Neuronal stem cell (in vitro differentiated cells): ENCODE results near the gene NADSYN1.

Experiments used
- DNase-seq: peaks from one replicate; pipeline ENCODE4 v3.0.0-alpha.2; 2013; ENCODE audit warnings: low spot score
- H2AFZ ChIP-seq: one replicate; pipeline ENCODE4 v1.6.1; 2013; ENCODE audit warnings: mild to moderate bottlenecking, low read length, inconsistent platforms
- H2AK5ac ChIP-seq: 2 replicates; pipeline ENCODE4 v1.6.1; 2013; ENCODE audit warnings: low read depth, mild to moderate bottlenecking, inconsistent platforms, low read length, moderate library complexity, mixed read lengths
- H2BK120ac ChIP-seq: 2 replicates; pipeline ENCODE4 v1.6.1; 2013; ENCODE audit warnings: low read depth, mild to moderate bottlenecking, inconsistent platforms, low read length, moderate library complexity, mixed read lengths
- H2BK12ac ChIP-seq: one replicate; pipeline ENCODE4 v1.6.1; 2013; ENCODE audit warnings: low read length, inconsistent platforms
- H2BK15ac ChIP-seq: 2 replicates; pipeline ENCODE4 v1.6.1; 2013; ENCODE audit warnings: mild to moderate bottlenecking, low read length, inconsistent platforms, mixed read lengths
- H2BK5ac ChIP-seq: one replicate; pipeline ENCODE4 v1.6.1; 2013; ENCODE audit warnings: inconsistent platforms, mild to moderate bottlenecking, low read length, moderate library complexity
- H3K14ac ChIP-seq: one replicate; pipeline ENCODE4 v1.6.1; 2013; ENCODE audit warnings: low read length, inconsistent platforms
- H3K18ac ChIP-seq: 2 replicates; pipeline ENCODE4 v1.6.1; 2013; ENCODE audit warnings: low read length, inconsistent platforms
- H3K23ac ChIP-seq: 2 replicates; pipeline ENCODE4 v1.6.1; 2013; ENCODE audit warnings: low read depth, mild to moderate bottlenecking, mixed read lengths, low read length, inconsistent platforms; ENCODE audit not compliant: poor library complexity
- H3K27ac ChIP-seq: replicated peaks from 3 replicates; pipeline ENCODE4 v1.5.1; 2013; ENCODE audit warnings: low read length, inconsistent platforms
- H3K27me3 ChIP-seq, 3 experiments: 2 replicates each; pipeline ENCODE4 v1.6.1; 2013; ENCODE audit warnings: low read length in 3 of 3, mild to moderate bottlenecking in 2 of 3, inconsistent platforms in 1 of 3, low read depth in 1 of 3, mixed read lengths in 1 of 3, moderate library complexity in 1 of 3; ENCODE audit not compliant: control insufficient read depth in 3 of 3, insufficient read depth in 3 of 3
- H3K36me3 ChIP-seq, 2 donors: replicated peaks in 1 of 2; 2 replicates each; pipeline ENCODE4 v1.6.1; 2013; ENCODE audit warnings: low read length in 2 of 2; ENCODE audit not compliant: control insufficient read depth in 2 of 2, insufficient read depth in 2 of 2
- H3K4ac ChIP-seq: 2 replicates; pipeline ENCODE4 v1.6.1; 2013; ENCODE audit warnings: inconsistent platforms, mild to moderate bottlenecking, low read length, moderate library complexity
- H3K4me1 ChIP-seq, 2 donors: 1 replicate in 1 of 2; 2 replicates in 1 of 2; pipeline ENCODE4 v1.6.1; 2013; ENCODE audit warnings: low read length in 2 of 2, low read depth in 1 of 2; ENCODE audit not compliant: control insufficient read depth in 2 of 2, insufficient read depth in 1 of 2
- H3K4me2 ChIP-seq: one replicate; pipeline ENCODE4 v1.6.1; 2013; ENCODE audit warnings: mild to moderate bottlenecking, low read length, inconsistent platforms; ENCODE audit not compliant: insufficient read depth, poor library complexity, severe bottlenecking
- H3K4me3 ChIP-seq, 2 donors: 2 replicates each; pipeline ENCODE4 v1.5.1; 2013; ENCODE audit warnings: low read length in 2 of 2, mild to moderate bottlenecking in 2 of 2, inconsistent platforms in 1 of 2, moderate library complexity in 1 of 2
- H3K79me1 ChIP-seq: one replicate; pipeline ENCODE4 v1.6.1; 2013; ENCODE audit warnings: low read depth, mild to moderate bottlenecking, inconsistent platforms, low read length, moderate library complexity
- H3K9ac ChIP-seq: one replicate; pipeline ENCODE4 v1.6.1; 2013; ENCODE audit warnings: mild to moderate bottlenecking, low read depth, low read length, inconsistent platforms; ENCODE audit not compliant: poor library complexity
- H3K9me3 ChIP-seq, 2 donors: replicated peaks in 1 of 2; 2 replicates each; pipeline versions ENCODE3 to v1.6.1; 2013; ENCODE audit warnings: low read length in 2 of 2, mild to moderate bottlenecking in 2 of 2, inconsistent platforms in 1 of 2, low read depth in 1 of 2, mixed read lengths in 1 of 2, moderate library complexity in 1 of 2; ENCODE audit not compliant: control insufficient read depth in 2 of 2, insufficient read depth in 1 of 2
- H4K8ac ChIP-seq: one replicate; pipeline ENCODE4 v1.6.1; 2013; ENCODE audit warnings: low read depth, mild to moderate bottlenecking, inconsistent platforms, low read length, moderate library complexity
- H4K91ac ChIP-seq: one replicate; pipeline ENCODE4 v1.6.1; 2013; ENCODE audit warnings: low read length, low read depth, mild to moderate bottlenecking, inconsistent platforms; ENCODE audit not compliant: poor library complexity
- WGBS, 2 donors: extraction: QIAGEN DNeasy Blood & Tissue Kit; methylation state at CpG; one replicate each; pipeline ENCODE4 v1.1.7; 2013; ENCODE audit warnings: missing lambda C conversion rate in 2 of 2, mixed read lengths in 1 of 2; ENCODE audit not compliant: insufficient read length in 2 of 2, insufficient replicate concordance in 1 of 2; ENCODE audit errors: extremely low coverage in 2 of 2; 5-methylcytosine and 5-hydroxymethylcytosine counted together

Gene NADSYN1

DNA sequence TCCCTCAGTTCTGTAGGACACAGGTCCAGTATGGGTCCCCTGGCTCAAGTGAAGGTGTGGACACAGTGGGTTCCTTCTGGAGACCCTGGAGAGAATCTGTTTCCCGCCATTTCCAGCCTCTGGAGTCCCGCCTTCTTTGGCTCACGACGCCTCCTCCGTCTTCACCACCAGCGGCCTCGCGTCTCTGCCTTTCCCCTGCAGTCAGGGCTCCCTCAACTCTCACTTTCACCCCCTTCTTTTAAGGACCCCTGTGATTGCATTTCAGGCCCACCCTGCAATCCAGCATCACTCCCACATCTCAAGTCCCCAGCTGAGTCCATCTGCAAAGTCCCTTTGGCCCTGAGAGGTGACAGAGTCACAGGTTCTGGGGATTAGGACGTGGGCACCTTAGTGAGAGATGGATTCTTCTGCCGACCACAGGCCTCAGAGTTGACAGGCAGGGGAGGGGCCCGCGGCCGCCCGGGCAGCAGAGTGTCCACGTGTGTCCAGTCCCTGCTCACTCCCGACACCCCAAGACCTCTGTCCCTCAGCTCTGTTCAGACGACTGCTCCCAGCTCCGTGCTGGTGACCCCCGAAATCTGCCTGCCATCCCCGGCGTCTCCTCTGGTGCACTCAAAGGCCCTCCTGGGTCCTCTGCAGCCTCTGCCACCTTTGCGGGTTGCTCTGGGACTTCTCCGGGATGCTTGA is 37.2 kb downstream of the NADSYN1 start:
- H3K27ac ChIP-seq = no peak overlapping the region
- peak overlapping the region; percentile 33 for H3K18ac ChIP-seq
- H3K4me1 ChIP-seq = peaks cover 4 to 10% of the 10 kb centered on the region in 2 donors
- H3K36me3 ChIP-seq = peaks cover 18 to 57% of the 10 kb centered on the region in 2 donors
- H3K9ac ChIP-seq = no peak overlapping the region
- H3K4me2 ChIP-seq = no peak overlapping the region
- no peak overlapping the region for H3K4me3 ChIP-seq
- H3K14ac ChIP-seq = no peak overlapping the region
- no peak overlapping the region for H3K23ac ChIP-seq
- peaks cover 0 to 2% of the 10 kb centered on the region in 2 donors for H3K9me3 ChIP-seq
- no peaks in the 10 kb centered on the region for H3K27me3 ChIP-seq
- H2AK5ac ChIP-seq = peak overlapping the region; percentile 14
- no peak overlapping the region for H2BK12ac ChIP-seq
- H2AFZ ChIP-seq = no peak overlapping the region
- no peak overlapping the region for H2BK15ac ChIP-seq
- no peak overlapping the region for H4K8ac ChIP-seq
- DNase-seq = no peak
- no peak overlapping the region for H3K4ac ChIP-seq
- H2BK5ac ChIP-seq = no peak overlapping the region
- peaks cover 4% of the 10 kb centered on the region for H3K79me1 ChIP-seq
- H4K91ac ChIP-seq = no peak overlapping the region
- no CpG with 5 or more reads among the region's 23 CpGs for WGBS, 2 donors
- H2BK120ac ChIP-seq = no peak overlapping the region

DNA sequence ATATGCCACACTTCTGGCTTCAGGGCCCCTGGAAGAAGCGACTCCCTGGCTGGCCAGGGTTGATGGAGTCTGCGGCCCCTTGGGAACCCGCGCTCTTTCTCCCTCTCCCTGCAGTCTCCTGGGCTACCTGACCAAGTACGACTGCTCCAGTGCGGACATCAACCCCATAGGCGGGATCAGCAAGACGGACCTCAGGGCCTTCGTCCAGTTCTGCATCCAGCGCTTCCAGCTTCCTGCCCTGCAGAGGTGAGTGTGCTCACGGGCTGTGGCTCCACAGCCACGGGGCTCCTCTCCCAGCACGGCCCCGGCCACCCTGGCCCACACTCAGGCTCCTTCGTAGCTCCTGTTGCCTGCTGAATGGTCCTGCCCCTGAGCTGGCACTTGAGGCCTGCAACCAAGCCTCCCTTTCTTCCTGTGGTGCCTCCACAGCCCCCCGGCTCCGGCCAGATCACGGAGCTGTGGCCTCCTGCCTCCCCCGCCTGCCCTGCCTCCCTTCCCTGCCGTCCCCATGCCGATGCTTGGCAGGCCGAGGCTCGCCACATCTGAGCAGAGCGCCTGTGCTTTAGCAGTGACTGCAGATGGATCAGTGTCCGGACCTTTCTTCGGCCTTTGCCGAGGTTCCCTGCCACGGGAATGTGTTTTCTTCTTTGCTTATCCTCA is 37.9 kb downstream of the NADSYN1 start:
- peaks cover 4 to 10% of the 10 kb centered on the region in 2 donors for H3K4me1 ChIP-seq
- H4K91ac ChIP-seq = no peak overlapping the region
- no peak overlapping the region for H2BK15ac ChIP-seq
- WGBS, 2 donors = no CpG with 5 or more reads among the region's 28 CpGs
- no peak overlapping the region for H3K18ac ChIP-seq
- H3K4ac ChIP-seq = no peak overlapping the region
- no peak overlapping the region for H4K8ac ChIP-seq
- H3K9me3 ChIP-seq = peaks cover 0 to 3% of the 10 kb centered on the region in 2 donors
- peak overlapping the region; percentile 87 for H3K23ac ChIP-seq
- H3K4me2 ChIP-seq = no peak overlapping the region
- no peak overlapping the region for H2AK5ac ChIP-seq
- no peaks in the 10 kb centered on the region for H3K27me3 ChIP-seq
- no peak overlapping the region for H3K14ac ChIP-seq
- H3K27ac ChIP-seq = no peak overlapping the region
- no peak overlapping the region for H2BK12ac ChIP-seq
- H3K79me1 ChIP-seq = peaks cover 4% of the 10 kb centered on the region
- H2BK120ac ChIP-seq = no peak overlapping the region
- DNase-seq = no peak
- H3K4me3 ChIP-seq = no peak overlapping the region
- no peak overlapping the region for H2AFZ ChIP-seq
- H2BK5ac ChIP-seq = no peak overlapping the region
- no peak overlapping the region for H3K9ac ChIP-seq
- peaks cover 17 to 57% of the 10 kb centered on the region in 2 donors for H3K36me3 ChIP-seq

DNA sequence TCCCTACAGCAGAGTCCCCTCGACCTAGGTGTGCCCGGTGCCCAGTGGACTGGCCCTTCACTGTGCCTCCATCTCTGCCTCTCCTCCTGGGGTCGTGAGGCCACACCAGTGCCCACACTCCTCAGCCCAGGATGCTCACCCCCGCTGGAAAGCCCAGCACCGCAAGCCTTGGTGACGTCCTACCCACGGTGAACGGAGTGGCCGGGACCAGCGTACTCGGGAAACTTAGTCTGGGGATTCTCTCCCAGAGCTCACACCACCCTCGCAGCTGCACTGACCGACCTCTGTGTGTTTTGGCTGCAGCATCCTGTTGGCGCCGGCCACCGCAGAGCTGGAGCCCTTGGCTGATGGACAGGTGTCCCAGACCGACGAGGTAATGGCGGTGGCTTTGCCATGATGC is 38.5 kb downstream of the NADSYN1 start:
- Histone ChIP-seq H3K18ac (no peak overlapping the region), H3K79me1 (peaks cover 4% of the 10 kb centered on the region), H3K9ac (peak overlapping the region; percentile 39), H3K4me2 (no peak overlapping the region), H4K8ac (no peak overlapping the region), H2BK5ac (no peak overlapping the region), H3K4me1 (peaks cover 4 to 10% of the 10 kb centered on the region in 2 donors), H2BK15ac (no peak overlapping the region), H3K14ac (no peak overlapping the region), H4K91ac (no peak overlapping the region), H2BK120ac (no peak overlapping the region), H3K9me3 (peaks cover 0 to 8% of the 10 kb centered on the region in 2 donors), H2BK12ac (no peak overlapping the region), H2AFZ (no peak overlapping the region), H3K23ac (peak overlapping the region; percentile 87), H3K27ac (no peak overlapping the region), H3K27me3 (no peaks in the 10 kb centered on the region), H3K4ac (no peak overlapping the region), H3K4me3 (no peak overlapping the region), H2AK5ac (no peak overlapping the region), H3K36me3 (peaks cover 14 to 57% of the 10 kb centered on the region in 2 donors)
- DNase-seq = no peak
- no CpG with 5 or more reads among the region's 19 CpGs for WGBS, 2 donors

DNA sequence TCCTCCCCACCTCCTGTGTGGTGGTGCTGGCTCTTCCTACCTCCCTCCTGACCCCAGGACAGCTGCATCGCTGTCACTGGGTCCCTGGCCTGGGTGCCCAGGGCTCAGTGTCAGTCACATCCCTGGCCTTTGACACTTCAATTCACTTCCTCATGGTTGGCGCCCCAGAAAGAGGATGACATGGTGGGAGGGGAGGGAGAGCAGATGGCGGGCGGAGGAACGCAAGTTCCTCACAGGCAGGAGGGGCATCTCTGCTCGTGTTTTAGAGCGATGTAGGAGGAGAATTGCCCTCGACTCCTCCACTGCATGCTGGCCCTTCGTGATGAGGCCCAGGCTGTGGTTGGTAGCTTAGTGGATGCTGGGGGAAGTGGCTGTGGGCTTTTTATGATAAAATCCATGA is 38.9 kb downstream of the NADSYN1 start:
- no peaks in the 10 kb centered on the region for H3K27me3 ChIP-seq
- H2AK5ac ChIP-seq = no peak overlapping the region
- H4K8ac ChIP-seq = no peak overlapping the region
- peaks cover 14 to 60% of the 10 kb centered on the region in 2 donors for H3K36me3 ChIP-seq
- peaks cover 0 to 9% of the 10 kb centered on the region in 2 donors for H3K9me3 ChIP-seq
- H3K4me3 ChIP-seq = no peak overlapping the region
- H2AFZ ChIP-seq = no peak overlapping the region
- DNase-seq = no peak
- H3K9ac ChIP-seq = peak overlapping the region; percentile 39
- no peak overlapping the region for H2BK12ac ChIP-seq
- H3K4me2 ChIP-seq = no peak overlapping the region
- no peak overlapping the region for H2BK15ac ChIP-seq
- no peak overlapping the region for H2BK5ac ChIP-seq
- no peak overlapping the region for H2BK120ac ChIP-seq
- no peak overlapping the region for H3K4ac ChIP-seq
- no peak overlapping the region for H3K14ac ChIP-seq
- no peak overlapping the region for H3K18ac ChIP-seq
- H3K23ac ChIP-seq = peak overlapping the region; percentile 87
- H4K91ac ChIP-seq = no peak overlapping the region
- no CpG with 5 or more reads among the region's 9 CpGs for WGBS, 2 donors
- H3K4me1 ChIP-seq = peaks cover 4 to 10% of the 10 kb centered on the region in 2 donors
- peaks cover 4% of the 10 kb centered on the region for H3K79me1 ChIP-seq
- H3K27ac ChIP-seq = no peak overlapping the region
